Measurements from ENCODE around the gene ABI2.
"Not testable (repeated sequence)": the region's sequence is repeated elsewhere in the genome, so short reads cannot be mapped to it uniquely, and the experiment has no call there.

Gene ABI2

GRCh38 chr2:203376173-203376572, 48.0 kb downstream of the ABI2 start:
- H3K27ac ChIP-seq (ENCODE audit: low read depth, low read length): no peak overlapping the region
- no peaks in the 10 kb centered on the region for H3K27me3 ChIP-seq (ENCODE audit: low read length)
- H4K20me1 ChIP-seq (ENCODE audit: low read depth, low read length): no peaks in the 10 kb centered on the region
- no peak overlapping the region for H3K4me3 ChIP-seq (ENCODE audit: insufficient read depth, low read length, poor library complexity, severe bottlenecking)
- no peaks in the 10 kb centered on the region for H3K36me3 ChIP-seq (ENCODE audit: low read length)
- no peak overlapping the region for H2AFZ ChIP-seq (ENCODE audit: low read depth, low read length, severe bottlenecking)
- no peak overlapping the region for H3K9ac ChIP-seq (ENCODE audit: low read length)
- H3K79me2 ChIP-seq (ENCODE audit: insufficient read depth, low read length): no peaks in the 10 kb centered on the region
- peak; percentile 16 for TF ChIP-seq CTCF (IDR thresholded peaks at IDR 0.05; ENCODE audit: insufficient read depth, low read length, poor library complexity, severe bottlenecking)
- TF ChIP-seq EZH2phosphoT487 (conservative IDR thresholded peaks at IDR 0.05; ENCODE audit: low read length): no peak
- no peaks in the 10 kb centered on the region for H3K9me3 ChIP-seq (ENCODE audit: insufficient read depth, low read length)
- H3F3A ChIP-seq (ENCODE audit: insufficient read depth): peaks cover 13% of the 10 kb centered on the region; the same call in 1 of the 2 replicates
- H3K9me2 ChIP-seq (replicated peaks; ENCODE audit: insufficient read depth, low read length): no peaks in the 10 kb centered on the region
- H3K4me2 ChIP-seq (ENCODE audit: low read depth, low read length, poor library complexity, severe bottlenecking): no peak overlapping the region

- H3K36me3 ChIP-seq (ENCODE audit: low read length): no peaks in the 10 kb centered on the region
- no peak for TF ChIP-seq EZH2phosphoT487 (conservative IDR thresholded peaks at IDR 0.05; ENCODE audit: low read length)
- no peak for TF ChIP-seq CTCF (IDR thresholded peaks at IDR 0.05; ENCODE audit: insufficient read depth, low read length, poor library complexity, severe bottlenecking)
- no peaks in the 10 kb centered on the region for H3K27me3 ChIP-seq (ENCODE audit: low read length)
- H3K9ac ChIP-seq (ENCODE audit: low read length): no peak overlapping the region
- H4K20me1 ChIP-seq (ENCODE audit: low read depth, low read length): no peaks in the 10 kb centered on the region
- no peaks in the 10 kb centered on the region for H3K79me2 ChIP-seq (ENCODE audit: insufficient read depth, low read length)
- H3K9me3 ChIP-seq (ENCODE audit: insufficient read depth, low read length): no peaks in the 10 kb centered on the region
- H3K4me2 ChIP-seq (ENCODE audit: low read depth, low read length, poor library complexity, severe bottlenecking): no peak overlapping the region
- H3K27ac ChIP-seq (ENCODE audit: low read depth, low read length): no peak overlapping the region
- H3K9me2 ChIP-seq (replicated peaks; ENCODE audit: insufficient read depth, low read length): no peaks in the 10 kb centered on the region
- H3F3A ChIP-seq (ENCODE audit: insufficient read depth): peaks cover 13% of the 10 kb centered on the region; the same call in 1 of the 2 replicates
- no peak overlapping the region for H3K4me3 ChIP-seq (ENCODE audit: insufficient read depth, low read length, poor library complexity, severe bottlenecking)
- H2AFZ ChIP-seq (ENCODE audit: low read depth, low read length, severe bottlenecking): no peak overlapping the region
Measured at GRCh38 chr2:203379156-203379555, 51.0 kb downstream of the ABI2 start.

- H3K4me3 ChIP-seq (ENCODE audit: insufficient read depth, low read length, poor library complexity, severe bottlenecking): no peak overlapping the region
- no peaks in the 10 kb centered on the region for H3K79me2 ChIP-seq (ENCODE audit: insufficient read depth, low read length)
- H3K9ac ChIP-seq (ENCODE audit: low read length): no peak overlapping the region
- no peak overlapping the region for H3K4me2 ChIP-seq (ENCODE audit: low read depth, low read length, poor library complexity, severe bottlenecking)
- H3K9me3 ChIP-seq (ENCODE audit: insufficient read depth, low read length): no peaks in the 10 kb centered on the region
- TF ChIP-seq EZH2phosphoT487 (conservative IDR thresholded peaks at IDR 0.05; ENCODE audit: low read length): no peak
- no peak for TF ChIP-seq CTCF (IDR thresholded peaks at IDR 0.05; ENCODE audit: insufficient read depth, low read length, poor library complexity, severe bottlenecking)
- H3K27ac ChIP-seq (ENCODE audit: low read depth, low read length): no peak overlapping the region
- no peaks in the 10 kb centered on the region for H3K36me3 ChIP-seq (ENCODE audit: low read length)
- H3F3A ChIP-seq (ENCODE audit: insufficient read depth): no peaks in the 10 kb centered on the region
- H3K9me2 ChIP-seq (replicated peaks; ENCODE audit: insufficient read depth, low read length): no peaks in the 10 kb centered on the region
- no peaks in the 10 kb centered on the region for H3K27me3 ChIP-seq (ENCODE audit: low read length)
- H4K20me1 ChIP-seq (ENCODE audit: low read depth, low read length): no peaks in the 10 kb centered on the region
- no peak overlapping the region for H2AFZ ChIP-seq (ENCODE audit: low read depth, low read length, severe bottlenecking)
Measured at GRCh38 chr2:203383038-203383437, 54.8 kb downstream of the ABI2 start.

- H3K4me2 ChIP-seq (ENCODE audit: low read depth, low read length, poor library complexity, severe bottlenecking); H3K27me3 ChIP-seq (ENCODE audit: low read length); H3K9me3 ChIP-seq (ENCODE audit: insufficient read depth, low read length); H4K20me1 ChIP-seq (ENCODE audit: low read depth, low read length); H3K4me3 ChIP-seq (ENCODE audit: insufficient read depth, low read length, poor library complexity, severe bottlenecking); H3K9ac ChIP-seq (ENCODE audit: low read length); H3K27ac ChIP-seq (ENCODE audit: low read depth, low read length); H3F3A ChIP-seq (ENCODE audit: insufficient read depth); H3K36me3 ChIP-seq (ENCODE audit: low read length); H3K9me2 ChIP-seq (replicated peaks; ENCODE audit: insufficient read depth, low read length); H3K79me2 ChIP-seq (ENCODE audit: insufficient read depth, low read length); H2AFZ ChIP-seq (ENCODE audit: low read depth, low read length, severe bottlenecking): not testable (repeated sequence)
Measured at GRCh38 chr2:203388153-203388552, 60.0 kb downstream of the ABI2 start.

Data from SU-DHL-6 (cell line).